GM21526 (cell line): ENCODE results near the gene ITIH1.

ENCODE experiments used
- ATAC-seq: cut with Tn5 transposase; IDR thresholded peaks from one replicate; pipeline ENCODE4 v1.9.1; 2021; ENCODE audit warnings: moderate library complexity; ENCODE audit not compliant: unreplicated experiment, low FRiP score

The ITIH1 gene

GRCh38 chr3:52809149-52809548 lies 31.8 kb downstream of the ITIH1 start:
- no peak for ATAC-seq

GRCh38 chr3:52809662-52810377 lies 32.4 kb downstream of the ITIH1 start:
- no peak for ATAC-seq

GRCh38 chr3:52810923-52811322 lies 33.5 kb downstream of the ITIH1 start:
- no peak for ATAC-seq

GRCh38 chr3:52811452-52812011 lies 34.1 kb downstream of the ITIH1 start:
- no peak for ATAC-seq

- ATAC-seq = no peak
Measured at GRCh38 chr3:52813810-52814209, 36.4 kb downstream of the ITIH1 start.

GRCh38 chr3:52816199-52816598 lies 38.8 kb downstream of the ITIH1 start:
- ATAC-seq = no peak

GRCh38 chr3:52816654-52817053 lies 39.3 kb downstream of the ITIH1 start:
- ATAC-seq = no peak

GRCh38 chr3:52817221-52817620 lies 39.8 kb downstream of the ITIH1 start:
- no peak for ATAC-seq

GRCh38 chr3:52817860-52818259 lies 40.5 kb downstream of the ITIH1 start:
- no peak for ATAC-seq

- no peak for ATAC-seq
Measured at GRCh38 chr3:52819936-52820335, 42.5 kb downstream of the ITIH1 start.

- ATAC-seq = no peak
Measured at GRCh38 chr3:52820736-52821135, 43.3 kb downstream of the ITIH1 start.

GRCh38 chr3:52822363-52822762 lies 45.0 kb downstream of the ITIH1 start:
- ATAC-seq = no peak

- ATAC-seq = no peak
Measured at GRCh38 chr3:52824037-52824436, 46.6 kb downstream of the ITIH1 start.

- ATAC-seq = no peak
Measured at GRCh38 chr3:52827441-52827840, 50.0 kb downstream of the ITIH1 start.

- ATAC-seq = no peak
Measured at GRCh38 chr3:52827866-52828376, 50.5 kb downstream of the ITIH1 start.

GRCh38 chr3:52829482-52829881 lies 52.1 kb downstream of the ITIH1 start:
- ATAC-seq = no peak

GRCh38 chr3:52829906-52830463 lies 52.6 kb downstream of the ITIH1 start:
- ATAC-seq = no peak

GRCh38 chr3:52830535-52831258 lies 53.3 kb downstream of the ITIH1 start, which contains the start of gene ITIH4:
Gene ITIH4, minus strand, starts transcription at chr3:52830672. Its CDS starts 30 bp downstream, at chr3:52830642.
- no peak for ATAC-seq

- no peak for ATAC-seq
Measured at GRCh38 chr3:52831500-52832301, 54.3 kb downstream of the ITIH1 start.

GRCh38 chr3:52833202-52833601 lies 55.8 kb downstream of the ITIH1 start:
- no peak for ATAC-seq
